HG03066 (cell line): ENCODE results near the gene ZXDC.

Experiments
- ATAC-seq: cut with Tn5 transposase; IDR thresholded peaks from one replicate; pipeline ENCODE4 v1.9.1; 2021; ENCODE audit warnings: low read depth; ENCODE audit not compliant: unreplicated experiment

Gene ZXDC

GRCh38 chr3:126419886-126420786 lies 55.6 kb downstream of the ZXDC start:
- no peak for ATAC-seq

- ATAC-seq = no peak
Measured at GRCh38 chr3:126419151-126419703, 56.5 kb downstream of the ZXDC start.

- ATAC-seq = no peak
Measured at GRCh38 chr3:126418661-126419131, 57.0 kb downstream of the ZXDC start.

- no peak for ATAC-seq
Measured at GRCh38 chr3:126417981-126418530, 57.6 kb downstream of the ZXDC start.

- no peak for ATAC-seq
Measured at GRCh38 chr3:126417515-126417914, 58.2 kb downstream of the ZXDC start.

GRCh38 chr3:126416943-126417342 lies 58.7 kb downstream of the ZXDC start:
- ATAC-seq = no peak

DNA sequence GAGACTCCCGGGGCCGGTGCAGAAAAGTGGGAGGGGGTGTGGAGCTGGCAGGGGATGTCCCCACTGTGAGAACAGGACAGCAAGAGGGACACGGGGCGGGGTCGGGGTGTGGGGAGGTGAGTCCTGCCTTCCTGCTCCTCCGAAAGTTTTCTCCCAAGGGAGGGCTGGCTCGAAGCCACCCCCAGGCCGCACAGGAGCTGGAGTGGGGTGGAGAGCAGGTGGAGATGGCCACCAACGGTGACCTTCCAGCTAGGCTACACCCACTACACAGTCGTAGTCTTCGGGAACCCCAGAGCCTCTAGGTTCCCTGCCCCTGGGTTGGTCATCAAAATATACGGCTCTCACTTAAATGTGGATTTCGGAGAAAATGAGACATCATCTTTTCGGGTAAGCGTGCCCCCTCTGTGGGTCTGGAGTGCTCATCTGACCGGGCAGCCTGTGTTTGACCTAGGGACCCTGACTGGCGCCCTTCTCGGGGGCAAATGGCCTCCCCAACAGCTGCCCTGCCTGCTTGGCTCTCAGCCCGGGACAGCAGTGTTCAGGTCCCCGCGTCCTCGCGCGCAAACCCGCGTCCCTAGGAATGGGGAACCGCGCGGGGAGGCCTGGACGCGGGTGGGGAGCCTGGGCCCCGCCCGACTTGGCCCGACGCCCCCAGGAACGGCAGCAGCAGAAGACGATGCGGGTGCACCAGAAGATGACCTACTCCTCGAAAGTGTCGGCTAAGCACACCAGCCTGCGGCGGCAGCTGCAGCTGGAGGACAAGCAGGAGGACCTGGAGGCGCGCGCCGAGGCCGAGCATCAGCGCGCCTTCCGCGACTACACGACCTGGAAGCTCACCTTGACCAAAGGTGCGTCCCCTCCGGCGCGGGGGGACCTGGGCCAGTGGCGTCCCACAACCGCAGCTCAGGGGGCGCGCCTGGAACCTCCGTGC lies 59.8 kb downstream of the ZXDC start:
- no peak for ATAC-seq

DNA sequence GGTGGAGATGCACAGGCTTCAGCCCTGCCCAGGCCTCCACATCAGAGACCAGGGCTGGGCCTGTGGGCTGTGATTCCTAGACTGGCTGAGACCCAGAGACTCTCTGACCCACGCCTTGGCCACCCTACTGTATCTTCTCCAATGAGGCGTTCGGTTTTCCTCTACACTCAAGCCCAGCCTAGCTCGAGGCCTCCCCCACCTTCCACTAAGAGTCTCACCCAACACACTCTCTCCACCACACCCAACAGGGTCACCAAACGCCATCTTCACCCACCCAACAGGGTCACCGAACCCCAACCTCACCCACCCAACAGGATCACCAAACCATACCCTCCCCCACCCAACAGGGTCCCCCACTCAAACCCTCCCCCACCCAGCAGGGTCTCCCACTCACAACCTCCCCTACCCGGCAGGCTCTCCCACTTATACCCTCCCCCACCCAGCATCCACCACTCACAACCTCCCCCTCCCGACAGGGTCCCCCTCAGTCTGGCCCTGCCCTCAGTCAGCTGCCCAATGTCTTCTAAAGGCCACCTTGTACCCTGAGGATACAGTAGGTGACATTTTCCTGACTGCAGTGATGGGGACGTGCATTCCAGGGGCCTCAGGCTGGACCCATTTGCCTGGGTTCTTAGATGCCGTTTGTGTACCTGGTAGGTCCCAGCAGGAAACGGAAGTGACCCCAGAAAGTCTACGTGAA lies 60.6 kb downstream of the ZXDC start:
- no peak for ATAC-seq

GRCh38 chr3:126414406-126414805 lies 61.3 kb downstream of the ZXDC start:
- no peak for ATAC-seq

GRCh38 chr3:126413693-126414080 lies 62.0 kb downstream of the ZXDC start:
- ATAC-seq = no peak

- ATAC-seq = no peak
Measured at GRCh38 chr3:126412841-126413692, 62.6 kb downstream of the ZXDC start.

- ATAC-seq = no peak
Measured at GRCh38 chr3:126408099-126408498, 67.6 kb downstream of the ZXDC start.

DNA sequence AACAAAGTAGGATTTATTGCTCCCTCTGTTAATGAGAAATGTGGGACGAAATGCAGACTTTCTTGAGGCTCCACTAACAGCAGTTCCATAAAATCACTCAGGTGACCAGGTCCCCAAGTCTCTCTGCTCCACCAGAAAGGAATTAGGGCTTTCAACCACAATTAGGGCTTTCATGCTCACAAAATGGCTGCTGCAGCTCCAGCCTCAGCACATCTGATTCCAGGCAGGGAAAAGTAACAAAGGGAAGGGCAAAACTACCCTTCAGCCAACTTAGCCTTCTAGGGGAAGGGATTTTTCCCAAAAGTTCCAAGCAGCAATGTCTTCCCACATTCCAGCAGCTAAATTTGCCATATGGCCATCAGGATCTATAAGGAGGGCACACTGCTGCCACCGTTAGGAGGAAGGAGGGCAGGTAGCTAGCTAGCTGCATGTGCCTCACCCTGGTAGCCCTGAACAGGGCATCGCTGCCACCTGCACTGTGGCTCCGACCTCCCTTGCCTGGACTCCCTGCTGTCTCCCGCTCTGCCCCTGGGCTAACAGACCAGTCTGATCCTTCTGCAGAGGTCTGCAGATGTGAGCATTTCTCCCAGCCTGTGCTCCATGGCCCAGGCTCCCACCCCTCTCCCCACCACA lies 68.2 kb downstream of the ZXDC start:
- no peak for ATAC-seq

- no peak for ATAC-seq
Measured at GRCh38 chr3:126406389-126407296, 69.0 kb downstream of the ZXDC start.

- ATAC-seq = no peak
Measured at GRCh38 chr3:126402666-126403302, 72.9 kb downstream of the ZXDC start.

DNA sequence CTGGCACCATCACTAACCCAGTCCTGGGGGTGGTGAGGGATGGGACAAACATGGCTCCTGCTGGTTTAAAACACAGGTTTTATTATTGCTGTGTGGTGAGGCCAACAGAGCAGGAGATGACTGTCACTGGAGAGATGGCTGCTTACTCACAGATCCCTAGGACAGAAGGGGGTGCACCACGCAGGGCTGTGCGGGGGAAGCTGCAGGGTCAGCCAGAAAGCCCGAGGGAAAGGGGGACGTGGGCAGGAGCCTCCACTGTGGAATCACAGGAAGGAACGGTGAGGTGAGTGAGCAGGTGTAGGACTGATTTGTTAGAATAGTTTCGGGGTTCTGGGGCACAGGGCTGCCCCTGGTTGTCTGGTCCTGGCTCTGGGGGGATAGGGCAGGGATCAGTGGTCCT lies 73.5 kb downstream of the ZXDC start:
- no peak for ATAC-seq

DNA sequence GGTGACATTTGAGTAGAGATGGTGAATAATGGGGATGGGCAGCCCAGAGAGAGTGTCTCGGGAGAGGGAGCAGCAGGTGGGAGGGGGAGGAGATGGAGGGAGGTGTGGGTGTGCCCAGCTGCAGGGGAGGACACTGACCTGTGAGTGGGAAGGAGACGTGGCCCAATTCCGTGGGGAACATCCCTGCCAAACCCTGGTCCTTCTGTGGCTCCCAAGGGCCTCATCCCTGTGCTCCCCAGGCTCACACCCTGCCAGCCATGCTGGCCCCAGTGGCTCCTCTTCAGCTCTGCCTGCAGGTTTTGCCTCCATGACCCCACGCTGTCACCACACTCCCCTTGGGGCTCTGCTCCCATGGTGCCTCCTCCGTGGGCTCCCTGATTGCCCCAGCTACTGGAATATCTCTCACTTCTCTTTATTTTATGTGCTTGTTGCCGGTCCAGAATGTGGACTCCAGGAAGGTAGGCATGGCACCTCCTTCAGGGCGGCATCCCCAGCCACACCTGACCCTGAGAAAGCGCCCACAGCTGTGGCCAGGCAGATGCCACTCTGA lies 74.0 kb downstream of the ZXDC start:
- ATAC-seq = no peak
